C4-2B (cell line): Measurements from ENCODE around the gene SYTL5.

ENCODE experiments used
- ZFX ChIP-seq: fragments of 450-650 bp; IDR thresholded peaks from 2 replicates; pipeline ENCODE4 v1.6.1; 2017
- TF ChIP-seq, protein P1 (sequence below): fragments of 450-650 bp; conservative IDR thresholded peaks from 2 replicates; pipeline ENCODE4 v1.5.1; 2017; ENCODE audit warnings: mild to moderate bottlenecking

DNA sequence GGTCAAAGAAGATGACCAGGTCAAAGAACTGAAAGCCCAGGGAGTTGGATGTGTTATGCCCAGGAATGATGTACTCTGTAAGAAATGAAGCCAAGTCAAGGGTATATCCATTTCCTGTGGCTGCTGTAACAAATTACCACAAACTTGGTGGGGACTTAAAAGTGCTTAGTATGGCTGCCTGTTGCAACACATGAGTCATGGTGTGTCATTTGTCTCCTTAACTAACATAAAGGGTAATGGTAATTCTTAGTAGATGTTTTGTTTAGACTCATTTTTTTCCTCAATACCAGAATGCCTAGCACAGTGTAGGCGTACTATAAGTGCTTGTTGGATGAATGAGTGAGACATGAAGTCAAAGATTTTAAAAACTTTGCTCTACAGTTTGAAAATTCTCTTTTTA lies 45.7 kb downstream of the SYTL5 start:
- TF ChIP-seq, protein P1, sequence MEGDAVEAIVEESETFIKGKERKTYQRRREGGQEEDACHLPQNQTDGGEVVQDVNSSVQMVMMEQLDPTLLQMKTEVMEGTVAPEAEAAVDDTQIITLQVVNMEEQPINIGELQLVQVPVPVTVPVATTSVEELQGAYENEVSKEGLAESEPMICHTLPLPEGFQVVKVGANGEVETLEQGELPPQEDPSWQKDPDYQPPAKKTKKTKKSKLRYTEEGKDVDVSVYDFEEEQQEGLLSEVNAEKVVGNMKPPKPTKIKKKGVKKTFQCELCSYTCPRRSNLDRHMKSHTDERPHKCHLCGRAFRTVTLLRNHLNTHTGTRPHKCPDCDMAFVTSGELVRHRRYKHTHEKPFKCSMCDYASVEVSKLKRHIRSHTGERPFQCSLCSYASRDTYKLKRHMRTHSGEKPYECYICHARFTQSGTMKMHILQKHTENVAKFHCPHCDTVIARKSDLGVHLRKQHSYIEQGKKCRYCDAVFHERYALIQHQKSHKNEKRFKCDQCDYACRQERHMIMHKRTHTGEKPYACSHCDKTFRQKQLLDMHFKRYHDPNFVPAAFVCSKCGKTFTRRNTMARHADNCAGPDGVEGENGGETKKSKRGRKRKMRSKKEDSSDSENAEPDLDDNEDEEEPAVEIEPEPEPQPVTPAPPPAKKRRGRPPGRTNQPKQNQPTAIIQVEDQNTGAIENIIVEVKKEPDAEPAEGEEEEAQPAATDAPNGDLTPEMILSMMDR: no peak
- TF ChIP-seq ZFX: no peak
